GM23248 (cell line): ENCODE data around the gene PMPCA. TPM values are rescaled to one million over a fixed set of nuclear protein-coding genes. Genes with fewer than 3 reads are reported as not detected.

Source experiments
- DNase-seq: peaks from one replicate; pipeline ENCODE4 v3.0.0-alpha.2; 2015
- H2AFZ ChIP-seq: fragments of 200-600 bp; sonication (generic); 2 replicates; pipeline ENCODE4 v1.6.1; 2016; ENCODE audit warnings: antibody characterized with exemption
- H3F3A ChIP-seq: fragments of 200-600 bp; sonication (generic); 2 replicates; pipeline ENCODE4 v1.6.1; 2016; ENCODE audit warnings: mild to moderate bottlenecking, antibody characterized with exemption, mixed run types; ENCODE audit not compliant: insufficient read depth
- H3K27ac ChIP-seq: fragments of 200-600 bp; sonication (generic); 2 replicates; pipeline ENCODE4 v1.5.1; 2016; ENCODE audit warnings: mild to moderate bottlenecking
- H3K27me3 ChIP-seq: fragments of 200-600 bp; sonication (generic); replicated peaks from 2 replicates; pipeline ENCODE4 v1.6.1; 2016; ENCODE audit warnings: mild to moderate bottlenecking; ENCODE audit not compliant: insufficient read depth
- H3K36me3 ChIP-seq: fragments of 200-600 bp; sonication (generic); 2 replicates; pipeline ENCODE4 v1.6.1; 2016; ENCODE audit warnings: low read depth, mild to moderate bottlenecking
- H3K4me1 ChIP-seq: fragments of 200-600 bp; sonication (generic); 2 replicates; pipeline ENCODE4 v1.6.1; 2016; ENCODE audit warnings: mild to moderate bottlenecking; ENCODE audit not compliant: insufficient read depth
- H3K4me2 ChIP-seq: fragments of 200-600 bp; sonication (generic); one replicate; pipeline ENCODE4 v1.6.1; 2016; ENCODE audit warnings: mild to moderate bottlenecking; ENCODE audit not compliant: unreplicated experiment
- H3K4me3 ChIP-seq: fragments of 200-600 bp; sonication (generic); 2 replicates; pipeline ENCODE4 v1.5.1; 2016; ENCODE audit warnings: mild to moderate bottlenecking
- H3K79me2 ChIP-seq: fragments of 200-600 bp; sonication (generic); 2 replicates; pipeline ENCODE4 v1.6.1; 2016; ENCODE audit warnings: mild to moderate bottlenecking; ENCODE audit not compliant: insufficient read depth
- H3K9ac ChIP-seq: fragments of 200-600 bp; sonication (generic); 2 replicates; pipeline ENCODE4 v1.6.1; 2016; ENCODE audit warnings: mild to moderate bottlenecking
- H3K9me2 ChIP-seq: fragments of 200-600 bp; sonication (generic); 2 replicates; pipeline ENCODE4 v1.6.1; 2016; ENCODE audit warnings: mixed run types, mild to moderate bottlenecking, moderate library complexity; ENCODE audit not compliant: insufficient read depth
- H3K9me3 ChIP-seq: fragments of 200-600 bp; sonication (generic); one replicate; pipeline ENCODE4 v1.6.1; 2017; ENCODE audit warnings: low read depth
- H4K20me1 ChIP-seq: fragments of 200-600 bp; sonication (generic); 2 replicates; pipeline ENCODE4 v1.6.0; 2016; ENCODE audit not compliant: insufficient read depth
- EZH2 ChIP-seq: fragments of 200-600 bp; sonication (generic); IDR thresholded peaks from 2 replicates; pipeline ENCODE4 v1.6.1; 2018; ENCODE audit warnings: antibody characterized with exemption, mild to moderate bottlenecking; ENCODE audit not compliant: insufficient read depth, poor library complexity, severe bottlenecking
- EZH2phosphoT487 ChIP-seq: fragments of 200-600 bp; sonication (generic); IDR thresholded peaks from 2 replicates; pipeline ENCODE4 v1.6.1; 2018; ENCODE audit warnings: antibody characterized with exemption, moderate library complexity, mild to moderate bottlenecking, low read depth; ENCODE audit not compliant: insufficient read depth
- WGBS, 2 experiments: methylation state at CpG; one replicate each; pipeline ENCODE4 v1.1.6; 2015 to 2017; ENCODE audit warnings: low lambda C conversion rate in 2 of 2, low coverage in 1 of 2; ENCODE audit errors: missing lambda C conversion rate in 2 of 2; 5-methylcytosine and 5-hydroxymethylcytosine counted together
- in situ Hi-C: fragments of 300-500 bp; cut with MboI; formaldehyde crosslinking; loops from 2 replicates; pipeline ENCODE4 v1.15.0; 2020
- polyA plus RNA-seq: library from polyadenylated mRNA; unstranded; fragments of >200 nt; fragmentation: Nextera tagmentation; extraction: Ambion mirVana; gene quantifications from 2 replicates; pipeline ENCODE4 v1.2.1, GENCODE V29; 2016
- total RNA-seq: library from RNA; depleted of rRNA; stranded (reverse); fragments of >200 nt; shearing (Covaris generic); gene quantifications from 2 replicates; pipeline ENCODE4 v1.2.3, GENCODE V29; 2014

Gene PMPCA
- total and polyA plus RNA-seq, 2 experiments from 2014 or later = 58.7 to 77.4 TPM

DNA sequence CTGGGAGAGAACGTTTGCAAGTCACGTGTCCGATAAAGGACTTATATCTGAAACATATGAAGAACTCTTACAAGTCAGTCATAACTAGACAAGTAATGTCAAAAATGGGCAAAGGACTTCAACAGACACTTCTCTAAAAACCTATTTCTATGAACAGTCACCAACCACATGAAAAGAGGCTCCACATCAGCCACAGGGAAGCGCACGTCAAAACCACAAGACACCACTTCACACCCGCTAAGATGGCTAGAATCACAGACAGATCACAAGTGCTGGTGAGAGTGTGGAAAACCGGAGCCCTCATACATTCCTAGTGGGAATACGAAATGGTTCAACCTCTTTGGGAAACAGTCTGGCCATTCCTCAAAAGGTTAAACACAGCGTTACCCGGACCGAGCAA is 25.4 kb upstream of the PMPCA start:
- H3F3A ChIP-seq = no peaks in the 10 kb centered on the region
- no peak overlapping the region for H2AFZ ChIP-seq
- H3K4me3 ChIP-seq = no peak overlapping the region
- no peaks in the 10 kb centered on the region for H3K79me2 ChIP-seq
- in situ Hi-C loops = no loop called here
- H3K27ac ChIP-seq = no peak overlapping the region
- no peaks in the 10 kb centered on the region for H3K9me2 ChIP-seq
- no peaks in the 10 kb centered on the region for H3K27me3 ChIP-seq
- no peaks in the 10 kb centered on the region for H3K4me1 ChIP-seq
- 93 to 94% methylated on average over 11 of the region's 11 CpGs for WGBS, 2 experiments
- DNase-seq = no peak
- no peaks in the 10 kb centered on the region for H4K20me1 ChIP-seq
- no peak overlapping the region for H3K4me2 ChIP-seq
- H3K9ac ChIP-seq = no peak overlapping the region
- H3K36me3 ChIP-seq = peaks cover 19% of the 10 kb centered on the region; the same call in 1 of the 2 replicates
- TF ChIP-seq EZH2phosphoT487 (no peak), EZH2 (no peak)
- no peaks in the 10 kb centered on the region for H3K9me3 ChIP-seq

DNA sequence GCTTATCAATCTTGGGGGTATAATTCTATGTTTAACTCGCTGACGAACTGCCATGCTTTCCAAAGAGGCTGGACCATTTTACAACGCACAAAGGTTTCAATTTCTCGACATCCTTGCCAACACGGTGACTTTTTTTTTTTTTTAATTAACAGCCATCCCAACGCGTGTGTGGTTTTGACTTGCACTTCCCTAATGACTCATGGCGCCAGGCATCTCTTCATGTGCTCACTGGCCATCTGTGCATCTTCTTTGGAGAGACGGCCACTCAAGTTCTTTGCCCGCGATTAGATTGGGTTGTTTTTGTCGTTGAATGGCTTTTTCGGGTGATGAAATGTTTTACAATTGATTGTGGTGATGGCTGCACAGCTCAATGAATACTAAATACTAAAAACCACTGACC is 24.4 kb upstream of the PMPCA start:
- no peak for DNase-seq
- Histone ChIP-seq H3K27ac (no peak overlapping the region), H3K27me3 (no peaks in the 10 kb centered on the region), H3K4me2 (no peak overlapping the region), H3K79me2 (no peaks in the 10 kb centered on the region), H3K4me3 (no peak overlapping the region), H4K20me1 (no peaks in the 10 kb centered on the region), H3K9me2 (no peaks in the 10 kb centered on the region), H3F3A (no peaks in the 10 kb centered on the region), H3K4me1 (no peaks in the 10 kb centered on the region), H3K36me3 (peaks cover 19% of the 10 kb centered on the region; the same call in 1 of the 2 replicates), H2AFZ (no peak overlapping the region), H3K9me3 (no peaks in the 10 kb centered on the region), H3K9ac (no peak overlapping the region)
- 92 to 97% methylated on average over 13 of the region's 13 CpGs for WGBS, 2 experiments
- TF ChIP-seq EZH2phosphoT487 (no peak), EZH2 (no peak)
- in situ Hi-C loops = no loop called here

GRCh38 chr9:136387217-136387616 is 23.2 kb upstream of the PMPCA start:
- Histone ChIP-seq H3K4me1 (no peaks in the 10 kb centered on the region), H3K4me2 (no peak overlapping the region), H4K20me1 (no peaks in the 10 kb centered on the region), H2AFZ (no peak overlapping the region), H3K4me3 (no peak overlapping the region), H3K27me3 (no peaks in the 10 kb centered on the region), H3K79me2 (no peaks in the 10 kb centered on the region), H3K9ac (no peak overlapping the region), H3K27ac (no peak overlapping the region), H3F3A (no peaks in the 10 kb centered on the region), H3K9me2 (no peaks in the 10 kb centered on the region), H3K9me3 (no peaks in the 10 kb centered on the region), H3K36me3 (peaks cover 23% of the 10 kb centered on the region; the same call in 1 of the 2 replicates)
- WGBS, 2 experiments = 98 to 99% methylated on average over 11 to 18 of the region's 19 CpGs
- in situ Hi-C loops = no loop called here
- no peak for DNase-seq
- no peak for TF ChIP-seq EZH2phosphoT487
- no peak for TF ChIP-seq EZH2

GRCh38 chr9:136389396-136389795 is 21.1 kb upstream of the PMPCA start:
- 89 to 90% methylated on average over 13 to 14 of the region's 14 CpGs for WGBS, 2 experiments

More at GRCh38 chr9:136389396-136389795, 21.1 kb upstream of the PMPCA start:
- H3K27ac ChIP-seq = no peak overlapping the region
- H3K4me2 ChIP-seq = no peak overlapping the region
- H3K9ac ChIP-seq = no peak overlapping the region
- no peaks in the 10 kb centered on the region for H3K9me2 ChIP-seq
- H3K36me3 ChIP-seq = peaks cover 23% of the 10 kb centered on the region; the same call in 1 of the 2 replicates
- no peak overlapping the region for H2AFZ ChIP-seq
- no peaks in the 10 kb centered on the region for H3K79me2 ChIP-seq
- DNase-seq = no peak
- H3K4me3 ChIP-seq = no peak overlapping the region
- H4K20me1 ChIP-seq = no peaks in the 10 kb centered on the region
- no peaks in the 10 kb centered on the region for H3K4me1 ChIP-seq
- H3F3A ChIP-seq = no peaks in the 10 kb centered on the region
- no peaks in the 10 kb centered on the region for H3K9me3 ChIP-seq
- H3K27me3 ChIP-seq = no peaks in the 10 kb centered on the region
- in situ Hi-C loops = no loop called here
- TF ChIP-seq EZH2 = no peak
- TF ChIP-seq EZH2phosphoT487 = no peak
